Keratinocyte (primary cell): Measurements from ENCODE around the gene EML5. TPM values are rescaled to one million over a fixed set of nuclear protein-coding genes. Genes with fewer than 3 reads are reported as not detected.

Experiments used
- DNase-seq: peaks from one replicate; pipeline ENCODE4 v3.0.0-alpha.2; 2011; ENCODE audit warnings: low read depth, missing footprints, low spot score
- FAIRE-seq: peaks from 2 replicates; lab custom pipeline; 2011; peaks lifted over from hg19 to GRCh38; lab: Jason Lieb, UNC
- H2AFZ ChIP-seq: 2 replicates; pipeline ENCODE4 v1.6.0; 2012; ENCODE audit warnings: low read length, control low read depth, inconsistent platforms; ENCODE audit not compliant: control insufficient read depth
- H3K27ac ChIP-seq: 2 replicates; pipeline ENCODE4 v1.5.1; 2011; ENCODE audit warnings: low read length; ENCODE audit not compliant: control insufficient read depth, insufficient read depth
- H3K27me3 ChIP-seq: 3 replicates; pipeline ENCODE4 v1.6.0; 2011; ENCODE audit warnings: low read length; ENCODE audit not compliant: control insufficient read depth, insufficient read depth; ENCODE audit errors: extremely low read depth
- H3K36me3 ChIP-seq, 2 experiments: 2 replicates in 1 of 2; 3 replicates in 1 of 2; pipeline ENCODE4 v1.5.1; 2011; ENCODE audit warnings: low read length in 2 of 2, mild to moderate bottlenecking in 1 of 2; ENCODE audit not compliant: control insufficient read depth in 2 of 2, insufficient read depth in 2 of 2; ENCODE audit errors: extremely low read depth in 1 of 2
- H3K4me1 ChIP-seq: 3 replicates; pipeline ENCODE4 v1.5.1; 2011; ENCODE audit warnings: low read length; ENCODE audit not compliant: control insufficient read depth, insufficient read depth; ENCODE audit errors: extremely low read depth
- H3K4me2 ChIP-seq: 3 replicates; pipeline ENCODE4 v1.6.0; 2011; ENCODE audit warnings: low read depth, low read length; ENCODE audit not compliant: control insufficient read depth, insufficient read depth; ENCODE audit errors: extremely low read depth
- H3K4me3 ChIP-seq, 3 experiments: fragments of 200-600 bp in 1 of 3; sonication (generic) in 1 of 3; 2 replicates in 2 of 3; 3 replicates in 1 of 3; pipeline ENCODE4 v1.5.1; 2011 to 2016; ENCODE audit warnings: low read length in 3 of 3, mild to moderate bottlenecking in 3 of 3, control low read depth in 2 of 3, inconsistent platforms in 1 of 3, low read depth in 1 of 3, mixed read lengths in 1 of 3, mixed run types in 1 of 3, moderate library complexity in 1 of 3; ENCODE audit not compliant: control insufficient read depth in 2 of 3, insufficient read depth in 2 of 3; ENCODE audit errors: extremely low read depth in 1 of 3
- H3K79me2 ChIP-seq: 2 replicates; pipeline ENCODE4 v1.6.0; 2012; ENCODE audit warnings: low read length; ENCODE audit not compliant: control insufficient read depth, insufficient read depth
- H3K9ac ChIP-seq: 3 replicates; pipeline ENCODE4 v1.6.0; 2011; ENCODE audit warnings: low read length; ENCODE audit not compliant: control insufficient read depth, insufficient read depth; ENCODE audit errors: extremely low read depth
- H3K9me1 ChIP-seq: 3 replicates; pipeline ENCODE4 v1.6.0; 2011; ENCODE audit warnings: low read length; ENCODE audit not compliant: control insufficient read depth, insufficient read depth; ENCODE audit errors: extremely low read depth
- H3K9me3 ChIP-seq: 2 replicates; pipeline ENCODE4 v1.5.1; 2012; ENCODE audit warnings: low read depth, low read length; ENCODE audit not compliant: control insufficient read depth
- H4K20me1 ChIP-seq: 3 replicates; pipeline ENCODE4 v1.6.0; 2011; ENCODE audit warnings: low read length; ENCODE audit not compliant: control insufficient read depth, insufficient read depth; ENCODE audit errors: extremely low read depth
- EZH2 ChIP-seq: IDR thresholded peaks from one replicate; pipeline ENCODE4 v1.6.1; 2012; ENCODE audit warnings: inconsistent platforms, mild to moderate bottlenecking, low read length, moderate library complexity
- dilution Hi-C: fragments of 300-500 bp; cut with MboI; formaldehyde crosslinking; loops from one replicate; pipeline ENCODE4 v1.7.0; 2020; ENCODE audit warnings: low sequenced_read_pairs; ENCODE audit not compliant: extremely low pct_ligation_motif_present
- polyA plus RNA-seq, 5 experiments: library from polyadenylated mRNA; depleted of rRNA in 3 of 5; stranded (reverse) in 3 of 5; stranded (forward) in 1 of 5; unstranded in 1 of 5; fragments of >200 nt; gene quantifications; 1 replicate in 1 of 5; 2 replicates in 3 of 5; 3 replicates in 1 of 5; pipeline versions ENCODE4 v1.2.1 to v1.2.3, GENCODE V29; 2011 to 2012; ENCODE audit warnings: missing spikeins in 2 of 5, low read depth in 1 of 5, low replicate concordance in 1 of 5
- TF ChIP-seq, protein P1 (sequence below), 3 experiments: IDR thresholded peaks in 1 of 3; conservative IDR thresholded peaks in 1 of 3; optimal IDR thresholded peaks in 1 of 3; 2 replicates in 2 of 3; 3 replicates in 1 of 3; pipeline versions ENCODE3 to v1.5.1; 2011; ENCODE audit warnings: low read length in 3 of 3, mild to moderate bottlenecking in 3 of 3, moderate library complexity in 2 of 3, control low read depth in 1 of 3, inconsistent platforms in 1 of 3; ENCODE audit not compliant: insufficient read depth in 2 of 3; ENCODE audit errors: extremely low read depth in 1 of 3

Gene EML5
- polyA plus RNA-seq, 1 donor (not counting 4 experiments of a cell fraction or from before 2014, with no cell fraction given) = 1.4 TPM

GRCh38 chr14:88750413-88750812 is 42.3 kb downstream of the EML5 start:
- dilution Hi-C loops = no loop called here
- Histone ChIP-seq H3K9ac (no peak overlapping the region), H3K4me1 (peaks cover 18% of the 10 kb centered on the region), H3K27me3 (no peaks in the 10 kb centered on the region), H3K9me3 (no peaks in the 10 kb centered on the region), H3K9me1 (no peaks in the 10 kb centered on the region), H3K79me2 (no peaks in the 10 kb centered on the region), H3K4me2 (no peak overlapping the region), H3K36me3 (no peaks in the 10 kb centered on the region), H3K4me3 (no peak overlapping the region), H2AFZ (no peak overlapping the region), H4K20me1 (no peaks in the 10 kb centered on the region), H3K27ac (no peak overlapping the region)
- no peak for FAIRE-seq
- no peak for TF ChIP-seq EZH2
- TF ChIP-seq, protein P1, sequence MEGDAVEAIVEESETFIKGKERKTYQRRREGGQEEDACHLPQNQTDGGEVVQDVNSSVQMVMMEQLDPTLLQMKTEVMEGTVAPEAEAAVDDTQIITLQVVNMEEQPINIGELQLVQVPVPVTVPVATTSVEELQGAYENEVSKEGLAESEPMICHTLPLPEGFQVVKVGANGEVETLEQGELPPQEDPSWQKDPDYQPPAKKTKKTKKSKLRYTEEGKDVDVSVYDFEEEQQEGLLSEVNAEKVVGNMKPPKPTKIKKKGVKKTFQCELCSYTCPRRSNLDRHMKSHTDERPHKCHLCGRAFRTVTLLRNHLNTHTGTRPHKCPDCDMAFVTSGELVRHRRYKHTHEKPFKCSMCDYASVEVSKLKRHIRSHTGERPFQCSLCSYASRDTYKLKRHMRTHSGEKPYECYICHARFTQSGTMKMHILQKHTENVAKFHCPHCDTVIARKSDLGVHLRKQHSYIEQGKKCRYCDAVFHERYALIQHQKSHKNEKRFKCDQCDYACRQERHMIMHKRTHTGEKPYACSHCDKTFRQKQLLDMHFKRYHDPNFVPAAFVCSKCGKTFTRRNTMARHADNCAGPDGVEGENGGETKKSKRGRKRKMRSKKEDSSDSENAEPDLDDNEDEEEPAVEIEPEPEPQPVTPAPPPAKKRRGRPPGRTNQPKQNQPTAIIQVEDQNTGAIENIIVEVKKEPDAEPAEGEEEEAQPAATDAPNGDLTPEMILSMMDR (optimal IDR thresholded peaks at IDR 0.05 in 1 of 3, IDR thresholded peaks at IDR 0.05 in 1 of 3, conservative IDR thresholded peaks at IDR 0.05 in 1 of 3; ENCODE audit: extremely low read depth in 1 of 3, insufficient read depth in 2 of 3, low read length in 3 of 3) = no peak
- no peak for DNase-seq

- Histone ChIP-seq H2AFZ (peak overlapping the region; percentile 72), H3K79me2 (no peaks in the 10 kb centered on the region), H3K27me3 (no peaks in the 10 kb centered on the region), H3K9ac (no peak overlapping the region), H3K9me3 (no peaks in the 10 kb centered on the region), H3K9me1 (no peaks in the 10 kb centered on the region), H3K4me2 (peak overlapping the region; percentile 9), H3K27ac (peak overlapping the region; percentile 42), H3K4me3 (no peak overlapping the region), H4K20me1 (no peaks in the 10 kb centered on the region), H3K36me3 (no peaks in the 10 kb centered on the region), H3K4me1 (peaks cover 18% of the 10 kb centered on the region)
- dilution Hi-C loops = no loop called here
- no peak for DNase-seq
- peak; percentile 48 for FAIRE-seq
- TF ChIP-seq EZH2 = no peak
- TF ChIP-seq, protein P1 (optimal IDR thresholded peaks at IDR 0.05 in 1 of 3, IDR thresholded peaks at IDR 0.05 in 1 of 3, conservative IDR thresholded peaks at IDR 0.05 in 1 of 3; ENCODE audit: extremely low read depth in 1 of 3, insufficient read depth in 2 of 3, low read length in 3 of 3) = no peak
Observed at GRCh38 chr14:88749139-88749538, 43.6 kb downstream of the EML5 start.
